ENCODE results near the gene PODN.

The PODN gene

GRCh38 chr1:53090227-53091147, 28.5 kb downstream of the PODN start:
- DNase-seq (ENCODE audit: low read depth), result no peak

GRCh38 chr1:53091841-53092645, 30.0 kb downstream of the PODN start:
- no peak for DNase-seq (ENCODE audit: low read depth)

GRCh38 chr1:53092659-53093450, 30.8 kb downstream of the PODN start:
- no peak for DNase-seq (ENCODE audit: low read depth)

- DNase-seq (ENCODE audit: low read depth), result no peak
These were observed 31.4 kb downstream of the PODN start for GRCh38 chr1:53093451-53093754.

- no peak for DNase-seq (ENCODE audit: low read depth)
These were observed 31.9 kb downstream of the PODN start for GRCh38 chr1:53093778-53094532.

GRCh38 chr1:53094533-53094919, 32.5 kb downstream of the PODN start:
- DNase-seq (ENCODE audit: low read depth), result no peak

- no peak for DNase-seq (ENCODE audit: low read depth)
These were observed 42.4 kb downstream of the PODN start for GRCh38 chr1:53104289-53104913.

GRCh38 chr1:53107090-53107489, 45.1 kb downstream of the PODN start:
- no peak for DNase-seq (ENCODE audit: low read depth)

- DNase-seq (ENCODE audit: low read depth), result no peak
These were observed 45.7 kb downstream of the PODN start for GRCh38 chr1:53107570-53108322.

GRCh38 chr1:53108646-53109580, 46.9 kb downstream of the PODN start:
- no peak for DNase-seq (ENCODE audit: low read depth)

- DNase-seq (ENCODE audit: low read depth), result peak; percentile 17
These were observed 48.5 kb downstream of the PODN start for GRCh38 chr1:53110370-53111072.

- no peak for DNase-seq (ENCODE audit: low read depth)
These were observed 49.1 kb downstream of the PODN start for GRCh38 chr1:53111073-53111556.

GRCh38 chr1:53111693-53112092, 49.7 kb downstream of the PODN start:
- DNase-seq (ENCODE audit: low read depth), result no peak

- DNase-seq (ENCODE audit: low read depth), result no peak
These were observed 50.3 kb downstream of the PODN start for GRCh38 chr1:53112271-53112774.

GRCh38 chr1:53112861-53113260, 50.8 kb downstream of the PODN start:
- DNase-seq (ENCODE audit: low read depth), result no peak

GRCh38 chr1:53114090-53114489, 52.1 kb downstream of the PODN start:
- DNase-seq (ENCODE audit: low read depth), result no peak

GRCh38 chr1:53114581-53115400, 52.8 kb downstream of the PODN start:
- no peak for DNase-seq (ENCODE audit: low read depth)
